GOT3 (cell line): ENCODE results near the gene RFX3.

Experiments used
- DNase-seq: peaks from one replicate; lab custom pipeline; 2025; ENCODE audit warnings: mixed read lengths; lab: John Stamatoyannopoulos, UW

The RFX3 gene

GRCh38 chr9:3271581-3271980 lies 254.2 kb downstream of the RFX3 start:
- no peak for DNase-seq

- no peak for DNase-seq
These were observed 254.6 kb downstream of the RFX3 start for GRCh38 chr9:3271157-3271556.

GRCh38 chr9:3268223-3268622 lies 257.6 kb downstream of the RFX3 start:
- DNase-seq, result no peak

GRCh38 chr9:3263698-3264097 lies 262.1 kb downstream of the RFX3 start:
- no peak for DNase-seq

- no peak for DNase-seq
These were observed 262.8 kb downstream of the RFX3 start for GRCh38 chr9:3262826-3263529.

GRCh38 chr9:3261484-3261883 lies 264.3 kb downstream of the RFX3 start:
- DNase-seq, result no peak

GRCh38 chr9:3256571-3257330 lies 269.1 kb downstream of the RFX3 start:
- DNase-seq, result no peak

- no peak for DNase-seq
These were observed 274.5 kb downstream of the RFX3 start for GRCh38 chr9:3251309-3251708.

- DNase-seq, result no peak
These were observed 275.1 kb downstream of the RFX3 start for GRCh38 chr9:3250741-3251140.

GRCh38 chr9:3247211-3247610 lies 278.6 kb downstream of the RFX3 start:
- DNase-seq, result no peak

GRCh38 chr9:3246241-3246640 lies 279.6 kb downstream of the RFX3 start:
- no peak for DNase-seq

GRCh38 chr9:3244963-3245653 lies 280.7 kb downstream of the RFX3 start:
- DNase-seq, result no peak

- DNase-seq, result no peak
These were observed 282.1 kb downstream of the RFX3 start for GRCh38 chr9:3243683-3244082.

GRCh38 chr9:3241290-3241689 lies 284.5 kb downstream of the RFX3 start:
- no peak for DNase-seq

GRCh38 chr9:3240656-3241268 lies 285.0 kb downstream of the RFX3 start:
- no peak for DNase-seq

GRCh38 chr9:3239240-3239639 lies 286.6 kb downstream of the RFX3 start:
- DNase-seq, result no peak

- no peak for DNase-seq
These were observed 287.6 kb downstream of the RFX3 start for GRCh38 chr9:3238236-3238635.

- no peak for DNase-seq
These were observed 288.7 kb downstream of the RFX3 start for GRCh38 chr9:3237121-3237520.

GRCh38 chr9:3235497-3235896 lies 290.3 kb downstream of the RFX3 start:
- no peak for DNase-seq

GRCh38 chr9:3224931-3225330 lies 300.9 kb downstream of the RFX3 start:
- DNase-seq, result no peak

- no peak for DNase-seq
These were observed 310.1 kb downstream of the RFX3 start for GRCh38 chr9:3215658-3216057.

GRCh38 chr9:3214741-3215140 lies 311.1 kb downstream of the RFX3 start:
- DNase-seq, result no peak
